Choroid plexus epithelial cell (primary cell): ENCODE data around the gene PRMT7.

Experiments
- DNase-seq: peaks from one replicate; pipeline ENCODE4 v3.0.0-alpha.2; 2010; ENCODE audit warnings: low read depth
- H3K4me3 ChIP-seq: 2 replicates; pipeline ENCODE4 v1.5.1; 2011; ENCODE audit warnings: low read depth, mild to moderate bottlenecking, control low read depth, low read length, moderate library complexity
- CTCF ChIP-seq: conservative IDR thresholded peaks from 2 replicates; pipeline ENCODE4 v1.5.1; 2011; ENCODE audit warnings: low read depth, mild to moderate bottlenecking, control low read depth, inconsistent platforms, low read length, moderate library complexity

PRMT7 gene

GRCh38 chr16:68362947-68363657 is 52.3 kb downstream of the PRMT7 start:
- TF ChIP-seq CTCF = no peak
- no peak overlapping the region for H3K4me3 ChIP-seq

DNA sequence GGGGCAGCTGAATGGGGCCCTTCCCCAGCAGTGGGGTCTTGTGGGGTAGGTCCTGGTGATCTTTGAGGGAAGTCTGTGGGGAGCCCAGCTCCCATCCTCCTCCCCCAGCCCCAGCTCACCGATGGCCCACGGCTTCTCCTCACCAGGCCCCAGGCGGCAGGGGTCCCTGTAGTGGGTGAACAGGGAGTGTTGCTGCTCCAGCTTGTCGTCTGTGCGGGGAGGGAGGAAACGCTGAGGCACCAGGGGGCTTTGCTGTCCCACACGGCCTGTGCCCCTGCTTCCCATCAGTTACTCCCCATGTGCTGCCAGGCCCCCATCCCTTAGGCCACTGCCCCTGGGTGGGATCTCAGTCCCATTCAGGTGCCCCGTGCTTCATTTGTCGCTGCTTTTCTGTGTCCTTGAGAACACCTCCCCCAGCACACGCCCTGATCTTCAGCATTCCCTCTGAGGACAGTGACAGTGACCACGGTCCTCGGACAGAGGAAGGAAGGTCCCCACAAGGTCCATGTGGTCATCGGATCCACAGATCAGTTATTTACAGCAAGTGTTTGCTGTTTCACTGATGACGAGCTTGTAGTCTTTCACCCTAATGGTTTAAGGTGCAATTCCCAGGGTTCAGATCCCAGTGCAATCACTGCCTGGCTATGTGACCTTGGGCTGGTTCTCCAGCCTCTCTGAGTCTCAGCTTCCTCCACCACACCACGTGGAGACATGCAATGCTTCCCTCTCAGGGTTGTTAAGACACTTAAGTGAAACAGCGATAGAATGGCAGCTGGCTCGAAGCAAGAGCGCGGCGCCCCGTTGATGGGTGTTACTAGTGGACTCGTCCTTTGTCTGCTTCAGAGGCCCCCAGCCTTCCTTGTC is 53.1 kb downstream of the PRMT7 start:
- H3K4me3 ChIP-seq = no peak overlapping the region
- TF ChIP-seq CTCF = no peak
- peak; percentile 15 for DNase-seq

More at GRCh38 chr16:68362947-68363657, 52.3 kb downstream of the PRMT7 start:
- no peak for DNase-seq

DNA sequence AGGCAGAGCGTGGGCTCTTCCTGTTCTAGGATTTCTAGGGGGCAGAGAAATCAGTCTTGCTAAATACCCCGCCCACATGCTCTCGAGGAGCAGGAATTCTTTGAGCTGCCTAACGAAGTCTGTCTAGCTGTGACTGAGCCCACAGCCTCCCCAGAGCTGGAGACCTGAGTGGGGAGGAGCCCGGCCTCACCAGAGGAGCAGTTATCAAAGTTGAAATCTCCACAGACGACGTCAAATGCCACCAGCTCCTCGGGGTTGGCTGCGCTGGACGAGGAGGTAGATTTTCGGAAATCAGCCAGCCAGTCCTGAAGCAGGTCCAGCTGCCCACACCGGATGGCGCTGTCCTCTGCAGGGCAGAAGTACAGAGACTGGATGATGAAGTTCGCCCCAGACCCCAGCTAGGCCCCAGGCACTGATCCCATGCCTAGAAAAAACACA is 53.8 kb downstream of the PRMT7 start:
- peak; percentile 36 for TF ChIP-seq CTCF
- H3K4me3 ChIP-seq = no peak overlapping the region
- DNase-seq = peak; percentile 31

- DNase-seq = no peak
- no peak for TF ChIP-seq CTCF
Measured at GRCh38 chr16:68365167-68365817, 54.5 kb downstream of the PRMT7 start.

GRCh38 chr16:68366062-68366461 is 55.2 kb downstream of the PRMT7 start:
- H3K4me3 ChIP-seq = no peak overlapping the region
- no peak for DNase-seq
- TF ChIP-seq CTCF = no peak

More at GRCh38 chr16:68365167-68365817, 54.5 kb downstream of the PRMT7 start:
- no peak overlapping the region for H3K4me3 ChIP-seq

- peak; percentile 64 for DNase-seq
- H3K4me3 ChIP-seq = no peak overlapping the region
- peak; percentile 69 for TF ChIP-seq CTCF
Measured at GRCh38 chr16:68367030-68367429, 56.2 kb downstream of the PRMT7 start.
